Keratinocyte (primary cell): Measurements from ENCODE around the gene SLC39A10. TPM values are rescaled to one million over a fixed set of nuclear protein-coding genes. Genes with fewer than 3 reads are reported as not detected.

Experiments
- DNase-seq: peaks from one replicate; pipeline ENCODE4 v3.0.0-alpha.2; 2011; ENCODE audit warnings: low read depth, missing footprints, low spot score
- FAIRE-seq: peaks from 2 replicates; lab custom pipeline; 2011; peaks lifted over from hg19 to GRCh38; lab: Jason Lieb, UNC
- H2AFZ ChIP-seq: 2 replicates; pipeline ENCODE4 v1.6.0; 2012; ENCODE audit warnings: low read length, control low read depth, inconsistent platforms; ENCODE audit not compliant: control insufficient read depth
- H3K27ac ChIP-seq: 2 replicates; pipeline ENCODE4 v1.5.1; 2011; ENCODE audit warnings: low read length; ENCODE audit not compliant: control insufficient read depth, insufficient read depth
- H3K27me3 ChIP-seq: 3 replicates; pipeline ENCODE4 v1.6.0; 2011; ENCODE audit warnings: low read length; ENCODE audit not compliant: control insufficient read depth, insufficient read depth; ENCODE audit errors: extremely low read depth
- H3K36me3 ChIP-seq, 2 experiments: 2 replicates in 1 of 2; 3 replicates in 1 of 2; pipeline ENCODE4 v1.5.1; 2011; ENCODE audit warnings: low read length in 2 of 2, mild to moderate bottlenecking in 1 of 2; ENCODE audit not compliant: control insufficient read depth in 2 of 2, insufficient read depth in 2 of 2; ENCODE audit errors: extremely low read depth in 1 of 2
- H3K4me1 ChIP-seq: 3 replicates; pipeline ENCODE4 v1.5.1; 2011; ENCODE audit warnings: low read length; ENCODE audit not compliant: control insufficient read depth, insufficient read depth; ENCODE audit errors: extremely low read depth
- H3K4me2 ChIP-seq: 3 replicates; pipeline ENCODE4 v1.6.0; 2011; ENCODE audit warnings: low read depth, low read length; ENCODE audit not compliant: control insufficient read depth, insufficient read depth; ENCODE audit errors: extremely low read depth
- H3K4me3 ChIP-seq, 3 experiments: fragments of 200-600 bp in 1 of 3; sonication (generic) in 1 of 3; 2 replicates in 2 of 3; 3 replicates in 1 of 3; pipeline ENCODE4 v1.5.1; 2011 to 2016; ENCODE audit warnings: low read length in 3 of 3, mild to moderate bottlenecking in 3 of 3, control low read depth in 2 of 3, inconsistent platforms in 1 of 3, low read depth in 1 of 3, mixed read lengths in 1 of 3, mixed run types in 1 of 3, moderate library complexity in 1 of 3; ENCODE audit not compliant: control insufficient read depth in 2 of 3, insufficient read depth in 2 of 3; ENCODE audit errors: extremely low read depth in 1 of 3
- H3K79me2 ChIP-seq: 2 replicates; pipeline ENCODE4 v1.6.0; 2012; ENCODE audit warnings: low read length; ENCODE audit not compliant: control insufficient read depth, insufficient read depth
- H3K9ac ChIP-seq: 3 replicates; pipeline ENCODE4 v1.6.0; 2011; ENCODE audit warnings: low read length; ENCODE audit not compliant: control insufficient read depth, insufficient read depth; ENCODE audit errors: extremely low read depth
- H3K9me1 ChIP-seq: 3 replicates; pipeline ENCODE4 v1.6.0; 2011; ENCODE audit warnings: low read length; ENCODE audit not compliant: control insufficient read depth, insufficient read depth; ENCODE audit errors: extremely low read depth
- H3K9me3 ChIP-seq: 2 replicates; pipeline ENCODE4 v1.5.1; 2012; ENCODE audit warnings: low read depth, low read length; ENCODE audit not compliant: control insufficient read depth
- H4K20me1 ChIP-seq: 3 replicates; pipeline ENCODE4 v1.6.0; 2011; ENCODE audit warnings: low read length; ENCODE audit not compliant: control insufficient read depth, insufficient read depth; ENCODE audit errors: extremely low read depth
- CTCF ChIP-seq, 3 experiments: IDR thresholded peaks in 1 of 3; conservative IDR thresholded peaks in 1 of 3; optimal IDR thresholded peaks in 1 of 3; 2 replicates in 2 of 3; 3 replicates in 1 of 3; pipeline versions ENCODE3 to v1.5.1; 2011; ENCODE audit warnings: low read length in 3 of 3, mild to moderate bottlenecking in 3 of 3, moderate library complexity in 2 of 3, control low read depth in 1 of 3, inconsistent platforms in 1 of 3; ENCODE audit not compliant: insufficient read depth in 2 of 3; ENCODE audit errors: extremely low read depth in 1 of 3
- EZH2 ChIP-seq: IDR thresholded peaks from one replicate; pipeline ENCODE4 v1.6.1; 2012; ENCODE audit warnings: inconsistent platforms, mild to moderate bottlenecking, low read length, moderate library complexity
- dilution Hi-C: fragments of 300-500 bp; cut with MboI; formaldehyde crosslinking; loops from one replicate; pipeline ENCODE4 v1.7.0; 2020; ENCODE audit warnings: low sequenced_read_pairs; ENCODE audit not compliant: extremely low pct_ligation_motif_present
- polyA plus RNA-seq, 5 experiments: library from polyadenylated mRNA; depleted of rRNA in 3 of 5; stranded (reverse) in 3 of 5; stranded (forward) in 1 of 5; unstranded in 1 of 5; fragments of >200 nt; gene quantifications; 1 replicate in 1 of 5; 2 replicates in 3 of 5; 3 replicates in 1 of 5; pipeline versions ENCODE4 v1.2.1 to v1.2.3, GENCODE V29; 2011 to 2012; ENCODE audit warnings: missing spikeins in 2 of 5, low read depth in 1 of 5, low replicate concordance in 1 of 5

The SLC39A10 gene
- polyA plus RNA-seq, 1 donor (not counting 4 experiments of a cell fraction or from before 2014, with no cell fraction given): 19.4 TPM

GRCh38 chr2:195758846-195759245, 101.8 kb downstream of the SLC39A10 start:
- Histone ChIP-seq H3K9me1 (no peaks in the 10 kb centered on the region), H3K4me1 (peaks cover 4% of the 10 kb centered on the region), H3K27me3 (no peaks in the 10 kb centered on the region), H4K20me1 (no peaks in the 10 kb centered on the region), H3K9me3 (no peaks in the 10 kb centered on the region), H3K4me3 (no peak overlapping the region), H3K79me2 (no peaks in the 10 kb centered on the region), H3K4me2 (no peak overlapping the region), H3K27ac (no peak overlapping the region), H3K9ac (no peak overlapping the region), H3K36me3 (no peaks in the 10 kb centered on the region), H2AFZ (no peak overlapping the region)
- TF ChIP-seq CTCF (optimal IDR thresholded peaks at IDR 0.05 in 1 of 3, IDR thresholded peaks at IDR 0.05 in 1 of 3, conservative IDR thresholded peaks at IDR 0.05 in 1 of 3; ENCODE audit: extremely low read depth in 1 of 3, insufficient read depth in 2 of 3, low read length in 3 of 3) (no peak), EZH2 (no peak)
- dilution Hi-C loops: no loop called here
- no peak for FAIRE-seq
- DNase-seq: no peak

GRCh38 chr2:195759877-195760276, 102.9 kb downstream of the SLC39A10 start:
- dilution Hi-C loops: no loop called here
- no peak for FAIRE-seq

More at GRCh38 chr2:195759877-195760276, 102.9 kb downstream of the SLC39A10 start:
- H3K27me3 ChIP-seq: no peaks in the 10 kb centered on the region
- H3K27ac ChIP-seq: no peak overlapping the region
- no peak overlapping the region for H3K9ac ChIP-seq
- no peak overlapping the region for H3K4me2 ChIP-seq
- H3K9me3 ChIP-seq: no peaks in the 10 kb centered on the region
- DNase-seq: no peak
- H3K79me2 ChIP-seq: no peaks in the 10 kb centered on the region
- TF ChIP-seq CTCF (optimal IDR thresholded peaks at IDR 0.05 in 1 of 3, IDR thresholded peaks at IDR 0.05 in 1 of 3, conservative IDR thresholded peaks at IDR 0.05 in 1 of 3; ENCODE audit: extremely low read depth in 1 of 3, insufficient read depth in 2 of 3, low read length in 3 of 3): no peak
- no peak for TF ChIP-seq EZH2
- H3K4me1 ChIP-seq: peaks cover 4% of the 10 kb centered on the region
- no peaks in the 10 kb centered on the region for H3K36me3 ChIP-seq
- no peaks in the 10 kb centered on the region for H3K9me1 ChIP-seq
- no peak overlapping the region for H3K4me3 ChIP-seq
- H4K20me1 ChIP-seq: no peaks in the 10 kb centered on the region
- no peak overlapping the region for H2AFZ ChIP-seq
